ENCODE results near the gene DSC2. TPM values are rescaled to one million over a fixed set of nuclear protein-coding genes. Genes with fewer than 3 reads are reported as not detected.
"Not testable (repeated sequence)": the region's sequence is repeated elsewhere in the genome, so short reads cannot be mapped to it uniquely, and the experiment has no call there.

DSC2 gene
- total and polyA plus RNA-seq, 10 donors = 0.90 to 18.7 (median 12.8) TPM

GRCh38 chr18:31040686-31041270, 61.4 kb downstream of the DSC2 start:
- TF ChIP-seq CTCF (IDR thresholded peaks at IDR 0.05 in 8 of 11, conservative IDR thresholded peaks at IDR 0.05 in 3 of 11) = no peak
- no peak for TF ChIP-seq POLR2A (IDR thresholded peaks at IDR 0.05)
- TF ChIP-seq POLR2AphosphoS5 (IDR thresholded peaks at IDR 0.05) = no peak
- H3K27me3 ChIP-seq (replicated peaks in 1 of 7) = peaks cover 0 to 60% (median 30%) of the 10 kb centered on the region in 7 donors

GRCh38 chr18:31039426-31039825, 62.8 kb downstream of the DSC2 start:
- DNase-seq = no peak
- H3K27ac ChIP-seq = no peak overlapping the region
- no peak overlapping the region for H3K4me3 ChIP-seq
- no peaks in the 10 kb centered on the region for H3K36me3 ChIP-seq
- 67 to 77% (median 72%) methylated on average over 3 of the region's 3 CpGs for WGBS, 5 donors
- intact Hi-C loops (cut with DNase I; ENCODE audit: low total_unique reads) = no loop called here
- peaks cover 0 to 17% (median 0%) of the 10 kb centered on the region in 8 donors for H3K9me3 ChIP-seq
- no peak for TF ChIP-seq CTCF (IDR thresholded peaks at IDR 0.05 in 8 of 11, conservative IDR thresholded peaks at IDR 0.05 in 3 of 11)
- no peak for TF ChIP-seq POLR2AphosphoS5 (IDR thresholded peaks at IDR 0.05)
- TF ChIP-seq POLR2A (IDR thresholded peaks at IDR 0.05) = no peak
- peaks cover 0 to 21% (median 6%) of the 10 kb centered on the region in 6 donors for H3K4me1 ChIP-seq
- peaks cover 0 to 57% (median 30%) of the 10 kb centered on the region in 7 donors for H3K27me3 ChIP-seq (replicated peaks in 1 of 7)

More at GRCh38 chr18:31040686-31041270, 61.4 kb downstream of the DSC2 start:
- intact Hi-C loops (cut with DNase I; ENCODE audit: low total_unique reads) = no loop called here
- peaks cover 0 to 17% (median 0%) of the 10 kb centered on the region in 8 donors for H3K9me3 ChIP-seq
- DNase-seq = no peak
- peaks cover 0 to 21% (median 6%) of the 10 kb centered on the region in 6 donors for H3K4me1 ChIP-seq
- H3K4me3 ChIP-seq = no peak overlapping the region
- no peak overlapping the region for H3K27ac ChIP-seq
- H3K36me3 ChIP-seq = no peaks in the 10 kb centered on the region
- 8 to 14% (median 9%) methylated on average over 18 of the region's 18 CpGs for WGBS, 5 donors

- H3K9me3 ChIP-seq = peaks cover 0 to 24% (median 7%) of the 10 kb centered on the region in 8 donors
- intact Hi-C loops (cut with DNase I; ENCODE audit: low total_unique reads); DNase-seq; H3K4me3 ChIP-seq; H3K36me3 ChIP-seq; H3K27ac ChIP-seq: not testable (repeated sequence)
- 84 to 92% (median 87%) methylated on average over 5 of the region's 5 CpGs for WGBS, 5 donors
- H3K4me1 ChIP-seq = peaks cover 0 to 19% (median 6%) of the 10 kb centered on the region in 6 donors
- H3K27me3 ChIP-seq (replicated peaks in 1 of 7) = peaks cover 0 to 39% (median 22%) of the 10 kb centered on the region in 7 donors
These were observed 64.5 kb downstream of the DSC2 start for GRCh38 chr18:31037686-31038085.

- H3K4me1 ChIP-seq = no peaks in the 10 kb centered on the region
- no peak for DNase-seq
- H3K36me3 ChIP-seq = no peaks in the 10 kb centered on the region
- H3K4me3 ChIP-seq = no peak overlapping the region
- TF ChIP-seq CTCF (IDR thresholded peaks at IDR 0.05 in 8 of 11, conservative IDR thresholded peaks at IDR 0.05 in 3 of 11) (no peak), POLR2AphosphoS5 (IDR thresholded peaks at IDR 0.05) (no peak), POLR2A (IDR thresholded peaks at IDR 0.05) (no peak)
- intact Hi-C loops (cut with DNase I; ENCODE audit: low total_unique reads) = no loop called here
- peaks cover 0 to 8% (median 0%) of the 10 kb centered on the region in 7 donors for H3K27me3 ChIP-seq (replicated peaks in 1 of 7)
- WGBS, 5 donors = 82 to 91% (median 84%) methylated on average over 4 of the region's 4 CpGs
- H3K27ac ChIP-seq = no peak overlapping the region
- H3K9me3 ChIP-seq = peaks cover 0 to 12% (median 6%) of the 10 kb centered on the region in 8 donors
These were observed 67.7 kb downstream of the DSC2 start for GRCh38 chr18:31034541-31034940.
